HFFc6 (cell line): ENCODE results near the gene GAA. TPM values are rescaled to one million over a fixed set of nuclear protein-coding genes. Genes with fewer than 3 reads are reported as not detected.
"Not testable (repeated sequence)": the region's sequence is repeated elsewhere in the genome, so short reads cannot be mapped to it uniquely, and the experiment has no call there.

ENCODE experiments used
- DNase-seq: peaks from one replicate; pipeline ENCODE4 v3.0.0-alpha.2; 2018
- H3K27ac Mint-ChIP-seq: 2 replicates; pipeline ENCODE4 v1.8.0; 2020; ENCODE audit warnings: mild to moderate bottlenecking, mixed read lengths
- H3K27me3 Mint-ChIP-seq: 2 replicates; pipeline ENCODE4 v1.8.0; 2021; ENCODE audit warnings: mild to moderate bottlenecking, moderate library complexity, mixed read lengths; ENCODE audit not compliant: insufficient read depth
- H3K36me3 Mint-ChIP-seq: 2 replicates; pipeline ENCODE4 v1.8.0; 2021; ENCODE audit warnings: low read depth, mixed read lengths
- H3K4me1 Mint-ChIP-seq: 2 replicates; pipeline ENCODE4 v1.8.0; 2020; ENCODE audit warnings: low read depth, mixed read lengths
- H3K4me3 Mint-ChIP-seq: 2 replicates; pipeline ENCODE4 v1.8.0; 2020; ENCODE audit warnings: mild to moderate bottlenecking, moderate library complexity, mixed read lengths
- H3K9me3 Mint-ChIP-seq: 2 replicates; pipeline ENCODE4 v1.8.0; 2020; ENCODE audit warnings: mild to moderate bottlenecking, mixed read lengths
- total RNA-seq, 6 experiments: library from RNA; stranded (reverse); fragmentation: NEBNext Ultra II Directional; extraction: Animal tissue kit (Norgen Biotek cat#: 25700); gene quantifications; 2 replicates in 1 of 6; 3 replicates in 5 of 6; pipeline ENCODE4 v1.2.3, GENCODE V29; 2021
- TF ChIP-seq, protein P1 (sequence below): fragments of 200-600 bp; sonication (generic); IDR thresholded peaks from 2 replicates; pipeline ENCODE4 v1.5.0; 2021; ENCODE audit warnings: antibody characterized with exemption, mild to moderate bottlenecking

Gene GAA
- total RNA-seq, 6 experiments from 2014 or later = 17.4 to 34.1 (median 18.6) TPM

DNA sequence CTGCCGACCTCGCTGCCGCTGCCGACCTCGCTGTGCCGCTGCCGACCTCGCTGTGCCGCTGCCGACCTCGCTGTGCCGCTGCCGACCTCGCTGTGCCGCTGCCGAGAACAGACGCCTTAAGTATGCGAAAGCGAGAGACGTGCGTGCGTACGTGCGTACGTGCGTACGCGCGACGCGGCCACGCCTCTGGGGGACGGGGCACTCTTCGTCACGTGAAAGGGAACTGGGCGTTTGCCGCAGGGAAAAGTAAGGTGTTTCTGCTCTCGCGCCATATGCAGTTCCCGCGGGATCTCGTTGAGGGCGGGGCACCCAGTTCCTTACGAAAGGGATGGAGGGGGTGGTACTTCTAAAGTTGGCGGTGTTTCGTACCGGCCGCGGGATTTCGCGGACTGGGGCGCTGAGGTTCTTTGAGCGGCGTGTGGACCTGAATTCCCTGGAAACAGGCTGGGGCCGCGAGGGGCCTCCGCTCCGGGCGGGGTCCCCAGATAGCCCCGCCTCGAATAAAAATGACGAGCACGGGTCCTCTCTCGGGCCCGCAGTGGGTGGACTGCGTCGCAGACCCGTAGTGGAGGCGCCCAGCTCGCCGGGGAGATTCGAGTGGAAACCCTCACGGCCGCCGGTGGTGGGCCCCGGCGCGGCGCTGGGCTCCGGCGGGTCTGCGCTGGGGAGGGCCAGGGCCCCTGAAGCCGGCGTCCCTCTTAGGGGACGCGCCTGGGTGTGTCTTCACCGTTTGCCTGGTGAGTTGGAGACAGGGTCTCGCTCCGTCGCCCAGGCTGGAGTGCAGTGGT lies 45.8 kb downstream of the GAA start, which contains the start of gene EIF4A3:
Gene EIF4A3 (minus strand): TSS at position 94 of the 788 bp plus-strand sequence. CDS start 167 bp downstream, outside the sequence.
- Mint-ChIP-seq H3K4me1 (peaks cover 42% of the 10 kb centered on the region), H3K4me3 (peak within 1 kb of the TSS; percentile 91), H3K27ac (peak within 1 kb of the TSS; percentile 96), H3K27me3 (peaks cover 2% of the 10 kb centered on the region; the same call in 1 of the 2 replicates), H3K36me3 (no peaks in the 10 kb centered on the region; the same call in 1 of the 2 replicates), H3K9me3 (no peaks in the 10 kb centered on the region)
- DNase-seq = peak; percentile 98
- TF ChIP-seq, protein P1, sequence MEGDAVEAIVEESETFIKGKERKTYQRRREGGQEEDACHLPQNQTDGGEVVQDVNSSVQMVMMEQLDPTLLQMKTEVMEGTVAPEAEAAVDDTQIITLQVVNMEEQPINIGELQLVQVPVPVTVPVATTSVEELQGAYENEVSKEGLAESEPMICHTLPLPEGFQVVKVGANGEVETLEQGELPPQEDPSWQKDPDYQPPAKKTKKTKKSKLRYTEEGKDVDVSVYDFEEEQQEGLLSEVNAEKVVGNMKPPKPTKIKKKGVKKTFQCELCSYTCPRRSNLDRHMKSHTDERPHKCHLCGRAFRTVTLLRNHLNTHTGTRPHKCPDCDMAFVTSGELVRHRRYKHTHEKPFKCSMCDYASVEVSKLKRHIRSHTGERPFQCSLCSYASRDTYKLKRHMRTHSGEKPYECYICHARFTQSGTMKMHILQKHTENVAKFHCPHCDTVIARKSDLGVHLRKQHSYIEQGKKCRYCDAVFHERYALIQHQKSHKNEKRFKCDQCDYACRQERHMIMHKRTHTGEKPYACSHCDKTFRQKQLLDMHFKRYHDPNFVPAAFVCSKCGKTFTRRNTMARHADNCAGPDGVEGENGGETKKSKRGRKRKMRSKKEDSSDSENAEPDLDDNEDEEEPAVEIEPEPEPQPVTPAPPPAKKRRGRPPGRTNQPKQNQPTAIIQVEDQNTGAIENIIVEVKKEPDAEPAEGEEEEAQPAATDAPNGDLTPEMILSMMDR = no peak

DNA sequence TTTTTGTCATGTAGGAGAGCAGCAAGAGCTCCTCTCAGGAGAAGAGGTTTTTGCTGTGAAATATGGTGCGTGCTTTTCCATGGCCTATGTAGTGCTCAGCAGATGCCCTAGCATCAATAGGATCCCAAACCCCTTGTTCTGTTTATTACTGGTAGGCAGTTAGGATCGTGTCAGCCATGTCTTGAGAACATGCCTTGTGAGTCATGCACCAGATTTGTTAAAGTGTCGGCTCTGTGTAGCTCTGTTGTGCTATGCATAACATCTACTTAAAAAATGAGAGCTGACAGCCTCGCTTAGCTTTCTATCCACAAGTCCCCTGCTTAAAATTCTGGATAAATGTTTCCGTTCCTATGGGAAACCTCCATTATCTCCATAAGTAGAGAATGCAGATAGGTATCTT lies 50.0 kb downstream of the GAA start:
- TF ChIP-seq, protein P1 = no peak
- Mint-ChIP-seq H3K27ac (peak overlapping the region; percentile 58), H3K4me3 (peak overlapping the region; percentile 4; the same call in 1 of the 2 replicates), H3K36me3 (peaks cover 7% of the 10 kb centered on the region), H3K9me3 (peaks cover 8% of the 10 kb centered on the region), H3K4me1 (peaks cover 26% of the 10 kb centered on the region), H3K27me3 (peaks cover 4% of the 10 kb centered on the region)
- DNase-seq = peak; percentile 81

DNA sequence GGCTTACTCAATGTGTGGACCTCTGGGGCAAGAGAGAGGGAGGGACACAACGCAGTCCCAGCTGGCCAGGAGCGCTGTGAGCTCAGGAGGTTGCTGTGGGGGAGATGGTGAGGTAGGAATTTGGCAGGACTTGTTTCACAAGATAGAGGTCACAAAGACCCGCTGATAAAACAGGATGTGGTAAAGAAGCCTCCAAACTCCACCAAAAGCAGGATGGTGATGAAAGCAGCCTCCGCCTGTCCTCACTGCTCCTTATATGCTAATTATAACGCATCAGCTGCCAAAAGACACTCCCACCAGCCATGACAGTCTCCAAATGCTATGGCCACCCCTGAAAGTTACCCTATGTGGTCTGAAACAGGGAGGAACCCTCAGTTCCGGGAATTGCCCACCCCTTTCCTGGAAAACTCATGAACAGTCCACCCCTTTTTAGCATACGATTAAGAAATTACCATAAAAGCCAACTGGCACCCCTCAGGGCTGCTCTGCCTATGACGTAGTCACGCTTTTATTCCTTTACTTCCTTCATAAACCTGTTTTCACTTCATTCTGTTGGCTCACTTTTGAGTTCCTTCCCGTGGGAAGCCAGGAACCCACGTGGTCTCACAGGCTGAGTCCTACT lies 50.8 kb downstream of the GAA start:
- no peak for DNase-seq
- peaks cover 7% of the 10 kb centered on the region for H3K36me3 Mint-ChIP-seq
- peaks cover 26% of the 10 kb centered on the region for H3K4me1 Mint-ChIP-seq
- peaks cover 12% of the 10 kb centered on the region for H3K9me3 Mint-ChIP-seq
- no peak overlapping the region for H3K27ac Mint-ChIP-seq
- TF ChIP-seq, protein P1 = no peak
- peaks cover 4% of the 10 kb centered on the region for H3K27me3 Mint-ChIP-seq
- no peak overlapping the region for H3K4me3 Mint-ChIP-seq

DNA sequence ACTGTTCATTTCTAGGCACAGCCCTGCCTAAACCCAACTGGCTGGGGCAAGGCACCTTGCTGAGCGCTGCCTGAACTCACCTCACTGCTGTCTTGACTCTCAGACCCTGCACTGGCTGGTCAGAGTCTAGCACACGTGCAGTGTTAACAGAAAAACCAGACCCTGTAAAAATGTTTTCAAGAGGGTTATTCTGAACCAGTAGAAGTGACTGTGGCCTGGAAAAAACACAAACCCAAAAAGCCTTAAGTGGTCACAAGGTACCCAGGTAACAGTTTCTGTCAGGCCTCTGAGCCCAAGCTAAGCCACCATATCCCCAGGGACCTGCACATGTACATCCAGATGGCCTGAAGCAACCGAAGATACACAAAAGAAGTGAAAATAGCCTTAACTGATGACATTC lies 51.6 kb downstream of the GAA start:
- TF ChIP-seq, protein P1 = no peak
- no peak for DNase-seq
- Mint-ChIP-seq H3K4me1 (peaks cover 24% of the 10 kb centered on the region), H3K27ac (no peak overlapping the region), H3K36me3 (peaks cover 7% of the 10 kb centered on the region), H3K4me3 (no peak overlapping the region), H3K27me3 (peaks cover 4% of the 10 kb centered on the region), H3K9me3 (peaks cover 12% of the 10 kb centered on the region)

DNA sequence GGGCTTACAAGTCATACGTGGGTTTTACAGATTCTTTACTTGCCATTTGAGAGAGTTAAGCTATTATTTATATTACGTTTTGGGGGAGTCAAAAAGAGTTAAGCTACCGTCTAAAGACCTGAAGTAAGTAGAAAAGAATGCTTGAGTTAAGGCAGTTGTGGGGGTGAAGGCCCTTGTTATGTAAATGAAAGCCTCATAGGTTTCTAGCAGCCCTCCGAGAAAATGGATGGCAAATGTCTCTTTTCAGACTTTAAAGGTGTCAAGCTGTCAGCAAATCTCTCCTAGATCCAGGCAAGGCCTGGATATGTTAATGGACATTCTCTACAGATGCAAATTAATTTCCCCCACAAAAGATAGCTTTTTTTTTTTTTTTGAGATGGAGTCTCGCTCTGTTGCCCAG lies 52.8 kb downstream of the GAA start:
- no peak for DNase-seq
- no peak overlapping the region for H3K4me3 Mint-ChIP-seq
- TF ChIP-seq, protein P1 = no peak
- H3K9me3 Mint-ChIP-seq = peaks cover 12% of the 10 kb centered on the region
- peaks cover 4% of the 10 kb centered on the region for H3K27me3 Mint-ChIP-seq
- H3K36me3 Mint-ChIP-seq = peaks cover 7% of the 10 kb centered on the region
- H3K27ac Mint-ChIP-seq = no peak overlapping the region
- H3K4me1 Mint-ChIP-seq = peaks cover 21% of the 10 kb centered on the region

DNA sequence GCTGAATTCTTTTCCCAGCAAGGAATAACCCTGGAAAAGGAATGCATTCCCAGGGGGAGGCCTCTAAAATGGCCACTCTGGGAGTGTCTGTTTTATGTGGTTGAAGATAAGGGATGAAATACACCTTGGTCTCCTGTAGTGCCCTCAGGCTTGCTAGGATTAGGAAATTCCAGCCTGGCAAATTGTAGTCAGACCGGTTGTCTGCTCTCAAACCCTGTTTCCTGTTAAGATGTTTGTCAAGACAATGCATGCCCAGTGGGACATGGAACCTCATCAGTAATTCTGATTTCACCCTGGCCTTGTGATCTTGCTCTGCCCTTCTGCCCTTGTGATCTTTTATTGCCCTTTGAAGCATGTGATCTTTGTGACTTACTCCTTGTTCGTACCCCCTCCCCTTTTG lies 54.2 kb downstream of the GAA start:
- H3K27ac Mint-ChIP-seq, DNase-seq, H3K36me3 Mint-ChIP-seq, H3K4me3 Mint-ChIP-seq, H3K27me3 Mint-ChIP-seq: not testable (repeated sequence)
- peaks cover 21% of the 10 kb centered on the region for H3K4me1 Mint-ChIP-seq
- peaks cover 12% of the 10 kb centered on the region for H3K9me3 Mint-ChIP-seq
